Upper lobe of left lung (tissue), 4 donors: ENCODE data around the gene DMRTA1.

Experiments used
- EP300 ChIP-seq, 4 donors: sonication (generic); formaldehyde crosslinking; IDR thresholded peaks; one replicate each; pipeline ENCODE4 v1.5.1; 2017; ENCODE audit warnings: antibody characterized with exemption in 4 of 4, control low read depth in 2 of 4
- POLR2A ChIP-seq, 4 donors: fragments of 450-650 bp; IDR thresholded peaks; one replicate each; pipeline ENCODE4 v1.5.1; 2016 to 2017; ENCODE audit warnings: antibody characterized with exemption in 4 of 4, mild to moderate bottlenecking in 2 of 4
- POLR2AphosphoS5 ChIP-seq, 2 donors: sonication (generic); formaldehyde crosslinking; IDR thresholded peaks; one replicate each; pipeline ENCODE4 v1.5.1; 2017; ENCODE audit warnings: antibody characterized with exemption in 2 of 2
- TF ChIP-seq, protein P1 (sequence below), 6 experiments: fragments of 450-650 bp in 4 of 6; fragments of 200-600 bp in 2 of 6; sonication (generic) in 2 of 6; IDR thresholded peaks; one replicate each; pipeline ENCODE4 v1.5.1; 2016 to 2019; ENCODE audit warnings: antibody characterized with exemption in 6 of 6

DNA sequence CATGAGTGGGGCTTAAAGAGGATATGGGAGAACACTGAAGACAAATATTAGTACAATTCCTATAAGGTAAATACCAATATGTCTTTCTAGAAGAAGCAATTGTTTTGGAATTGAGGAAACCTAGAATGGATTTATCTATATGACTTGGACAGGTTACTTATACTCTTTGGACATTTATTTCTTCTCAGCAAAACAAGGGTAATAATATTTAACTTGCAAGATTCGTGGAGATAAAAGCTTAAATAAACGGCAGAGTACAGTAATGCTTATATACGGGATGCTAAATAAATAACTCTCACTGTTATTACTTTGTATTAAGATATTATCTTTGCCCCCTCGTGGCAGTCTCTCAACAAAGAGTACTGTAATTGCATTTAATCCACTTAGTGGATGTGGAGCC is 8.6 kb downstream of the DMRTA1 start:
- no peak for TF ChIP-seq POLR2A (IDR thresholded peaks at IDR 0.05)
- TF ChIP-seq EP300 (IDR thresholded peaks at IDR 0.05): no peak
- TF ChIP-seq, protein P1, sequence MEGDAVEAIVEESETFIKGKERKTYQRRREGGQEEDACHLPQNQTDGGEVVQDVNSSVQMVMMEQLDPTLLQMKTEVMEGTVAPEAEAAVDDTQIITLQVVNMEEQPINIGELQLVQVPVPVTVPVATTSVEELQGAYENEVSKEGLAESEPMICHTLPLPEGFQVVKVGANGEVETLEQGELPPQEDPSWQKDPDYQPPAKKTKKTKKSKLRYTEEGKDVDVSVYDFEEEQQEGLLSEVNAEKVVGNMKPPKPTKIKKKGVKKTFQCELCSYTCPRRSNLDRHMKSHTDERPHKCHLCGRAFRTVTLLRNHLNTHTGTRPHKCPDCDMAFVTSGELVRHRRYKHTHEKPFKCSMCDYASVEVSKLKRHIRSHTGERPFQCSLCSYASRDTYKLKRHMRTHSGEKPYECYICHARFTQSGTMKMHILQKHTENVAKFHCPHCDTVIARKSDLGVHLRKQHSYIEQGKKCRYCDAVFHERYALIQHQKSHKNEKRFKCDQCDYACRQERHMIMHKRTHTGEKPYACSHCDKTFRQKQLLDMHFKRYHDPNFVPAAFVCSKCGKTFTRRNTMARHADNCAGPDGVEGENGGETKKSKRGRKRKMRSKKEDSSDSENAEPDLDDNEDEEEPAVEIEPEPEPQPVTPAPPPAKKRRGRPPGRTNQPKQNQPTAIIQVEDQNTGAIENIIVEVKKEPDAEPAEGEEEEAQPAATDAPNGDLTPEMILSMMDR (IDR thresholded peaks at IDR 0.05): no peak
- no peak for TF ChIP-seq POLR2AphosphoS5 (IDR thresholded peaks at IDR 0.05)
